CD4-positive, alpha-beta T cell treated with Interleukin-6 at 100 ng/mL for 8 hours (primary cell): ENCODE data around the gene RGS19.

ENCODE experiments used
- DNase-seq: peaks from one replicate; pipeline ENCODE4 v3.0.0-alpha.2; 2020; ENCODE audit warnings: mixed read lengths, low spot score

Gene RGS19

GRCh38 chr20:64064145-64064698 is 15.1 kb downstream of the RGS19 start:
- no peak for DNase-seq

GRCh38 chr20:64063389-64064144 is 15.8 kb downstream of the RGS19 start:
- no peak for DNase-seq

DNA sequence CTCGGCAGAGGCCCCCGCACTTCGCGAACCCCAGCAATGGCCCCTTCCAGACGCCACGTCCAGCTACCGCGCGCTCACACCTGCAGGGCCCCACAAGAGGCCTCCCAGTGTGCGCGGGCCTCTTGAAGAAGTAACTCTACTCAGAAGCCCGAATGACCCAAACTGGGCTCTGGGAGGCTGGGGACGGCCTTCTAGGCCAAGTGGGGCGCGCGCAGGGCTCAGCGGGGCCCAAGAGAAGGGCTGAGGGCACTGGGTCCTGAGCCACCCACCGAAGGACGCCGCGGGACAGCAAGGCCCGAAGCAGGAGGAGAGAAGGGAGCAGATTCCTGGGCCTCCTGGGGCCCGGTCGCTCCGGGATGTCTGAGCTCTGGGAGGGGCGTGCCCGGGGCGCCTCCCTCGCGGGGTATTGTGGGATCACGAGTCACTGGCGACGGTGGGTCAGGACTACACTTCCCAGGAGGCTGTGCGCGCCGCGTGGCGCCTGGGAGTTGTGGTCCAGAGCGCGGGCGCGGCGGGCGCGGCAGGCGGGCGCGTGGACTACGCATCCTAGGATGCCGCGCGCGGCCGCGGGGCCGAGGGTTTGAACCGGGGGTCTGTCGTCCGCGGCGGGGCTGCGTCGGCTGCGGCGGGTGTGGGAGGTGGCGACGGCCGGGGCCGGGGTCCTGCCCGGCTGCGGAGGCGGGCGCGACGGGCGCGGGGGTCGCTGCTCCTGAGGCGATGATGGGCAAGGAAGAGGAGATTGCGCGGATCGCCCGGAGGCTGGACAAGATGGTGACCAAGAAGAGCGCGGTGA is 16.5 kb downstream of the RGS19 start, which contains the start of gene TCEA2:
TCEA2 (plus strand) TSS at position 603 of the 793 bp plus-strand sequence; CDS start at position 718, 115 bp downstream.
- DNase-seq: peak; percentile 94

DNA sequence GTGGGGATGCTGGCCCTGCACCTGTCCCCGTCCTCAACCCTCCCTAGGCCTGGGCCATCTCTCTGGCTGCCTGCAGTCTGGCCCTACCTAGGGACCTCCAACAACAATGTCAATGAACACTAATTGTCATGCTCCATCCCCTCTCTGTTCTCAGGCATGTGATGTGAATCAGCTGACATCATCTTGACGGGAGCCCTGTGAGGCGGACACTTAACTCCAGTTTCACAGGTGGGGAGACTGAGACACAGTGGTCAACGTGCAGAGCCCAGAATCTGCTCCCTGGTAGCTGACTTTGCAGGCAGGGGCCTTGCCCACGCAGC is 17.1 kb downstream of the RGS19 start:
- no peak for DNase-seq

- DNase-seq: no peak
These were observed 20.8 kb downstream of the RGS19 start for GRCh38 chr20:64058536-64058935.

- peak; percentile 75 for DNase-seq
These were observed 21.5 kb downstream of the RGS19 start for GRCh38 chr20:64057628-64058498.

DNA sequence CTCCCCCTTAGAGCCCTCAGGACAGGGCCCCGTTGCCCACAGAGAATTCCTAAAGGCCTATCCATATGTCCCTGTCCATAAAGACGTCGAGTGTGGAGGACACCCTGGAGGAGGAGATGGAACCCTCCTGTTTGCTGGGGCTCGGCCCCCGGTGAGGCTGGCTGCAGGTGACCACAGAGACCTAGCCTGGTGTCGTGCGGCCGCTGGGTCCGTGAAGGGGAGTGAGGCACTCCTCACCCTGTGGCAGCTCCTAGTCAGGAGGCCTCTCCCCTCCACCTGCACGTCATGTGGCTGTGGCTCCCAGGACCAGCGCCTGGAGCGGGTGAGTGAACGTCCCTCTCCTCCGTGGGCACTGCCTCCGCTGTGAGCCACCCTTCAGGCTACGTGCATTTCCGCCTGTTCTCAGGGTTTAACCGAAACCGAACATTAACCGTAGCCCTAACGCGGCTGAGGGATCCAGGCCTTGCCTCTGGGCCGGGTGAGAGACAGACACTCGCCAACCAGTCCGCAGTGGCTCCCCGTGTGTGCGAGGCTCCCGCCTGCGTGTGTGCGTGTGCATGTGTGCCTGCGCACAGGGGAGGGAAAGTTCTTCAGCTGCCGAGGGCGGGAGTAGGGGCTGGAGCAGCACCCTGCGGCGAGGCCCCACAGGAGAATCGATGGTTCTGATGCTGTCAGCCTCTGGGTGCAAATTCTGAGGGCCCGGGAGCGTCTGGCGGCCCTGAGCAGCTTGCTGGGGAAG is 22.3 kb downstream of the RGS19 start:
- no peak for DNase-seq

GRCh38 chr20:64056639-64056888 is 22.8 kb downstream of the RGS19 start:
- no peak for DNase-seq

GRCh38 chr20:64055893-64056638 is 23.3 kb downstream of the RGS19 start:
- no peak for DNase-seq

- DNase-seq: no peak
These were observed 23.9 kb downstream of the RGS19 start for GRCh38 chr20:64055396-64055892.

GRCh38 chr20:64053841-64054661 is 25.3 kb downstream of the RGS19 start:
- DNase-seq: no peak

DNA sequence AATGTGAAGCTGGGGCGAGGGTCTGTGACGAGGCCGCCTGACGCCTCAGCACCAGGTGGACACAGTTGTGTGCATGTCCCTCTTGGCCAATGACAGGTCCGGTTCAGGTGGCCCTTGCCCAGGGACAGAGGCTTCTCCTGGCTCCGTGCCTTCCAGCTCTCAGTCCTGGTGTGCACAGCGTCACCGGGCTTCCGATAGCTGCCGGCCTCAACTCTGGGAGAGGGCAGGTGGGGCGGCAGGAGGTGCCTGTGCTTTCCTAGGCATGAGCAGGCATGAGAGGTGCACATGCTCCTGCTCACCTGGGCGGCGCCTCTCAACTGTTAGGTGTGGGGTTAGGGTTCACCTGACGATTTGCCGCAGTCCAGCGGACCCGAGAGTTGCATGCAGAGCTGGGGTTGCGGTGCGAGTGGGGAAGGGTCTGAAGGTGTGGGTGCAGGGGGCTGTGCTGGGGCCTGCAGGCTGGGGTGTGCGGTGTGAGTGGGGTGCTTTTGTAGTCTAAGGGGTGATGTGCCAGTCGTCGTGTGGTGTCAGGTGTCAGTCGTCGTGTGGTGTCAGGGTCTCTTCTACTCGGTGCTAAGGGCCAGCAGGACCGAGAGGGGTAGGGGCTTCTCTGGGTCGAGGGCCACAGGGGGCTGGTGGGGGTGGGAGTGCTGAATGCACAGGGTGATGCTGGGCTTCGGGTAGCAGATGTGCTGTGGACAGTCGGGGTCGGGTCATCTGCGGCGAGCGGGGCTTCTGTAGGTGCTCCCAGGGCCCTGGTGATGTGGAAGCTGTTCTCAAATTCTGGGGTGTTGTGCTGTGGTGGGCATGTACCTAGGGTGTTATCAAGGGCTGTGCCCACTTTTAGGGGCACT is 26.1 kb downstream of the RGS19 start:
- DNase-seq: no peak

- no peak for DNase-seq
These were observed 27.0 kb downstream of the RGS19 start for GRCh38 chr20:64052326-64052722.

- DNase-seq: no peak
These were observed 27.6 kb downstream of the RGS19 start for GRCh38 chr20:64051561-64052325.

GRCh38 chr20:64051033-64051452 is 28.3 kb downstream of the RGS19 start:
- no peak for DNase-seq

DNA sequence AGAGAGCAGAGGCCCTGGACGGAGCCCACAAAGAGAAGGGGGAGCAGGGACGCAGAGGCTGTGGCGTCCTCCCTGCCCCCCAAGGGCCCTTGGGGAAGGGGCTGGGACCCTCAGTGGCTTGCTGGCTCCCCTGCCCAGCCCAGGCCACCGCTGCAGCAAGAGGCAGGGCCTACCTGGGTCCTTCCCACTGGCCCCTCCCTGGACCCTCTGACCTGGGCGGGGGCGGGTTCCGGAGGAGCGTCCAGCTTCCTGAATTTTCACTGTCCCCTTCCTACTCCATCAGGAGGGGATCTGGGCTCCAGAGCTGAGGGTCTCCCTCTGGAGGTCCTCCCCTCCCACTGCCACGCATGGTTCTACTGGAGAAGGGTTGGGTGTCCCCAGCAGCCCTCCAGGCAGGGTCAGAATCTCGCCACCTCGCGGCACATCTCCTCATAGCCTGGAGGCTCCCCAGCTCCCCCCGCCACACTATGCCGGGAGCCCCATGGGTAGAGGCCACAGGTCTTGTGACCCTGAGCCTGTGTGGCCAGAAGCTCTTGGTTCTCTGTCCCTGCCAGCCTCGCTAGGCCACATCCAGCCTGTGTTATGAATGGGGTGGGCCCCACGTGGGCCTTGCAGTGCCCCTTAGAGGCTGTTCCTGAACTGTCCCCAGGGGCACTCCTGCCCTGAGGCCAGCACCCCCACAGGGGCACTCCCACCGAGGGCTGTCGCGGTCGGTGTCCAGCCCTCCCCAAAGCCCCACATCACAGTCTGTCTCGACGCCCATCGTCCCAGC is 28.9 kb downstream of the RGS19 start:
- no peak for DNase-seq

- no peak for DNase-seq
These were observed 29.4 kb downstream of the RGS19 start for GRCh38 chr20:64049878-64050260.
